BE2C (cell line): ENCODE measurements around the gene HDAC1.
A peak's percentile ranks its signal among the peaks of the same experiment; 100 is the strongest.

Experiments used
- DNase-seq: peaks from one replicate; pipeline ENCODE4 v3.0.0-alpha.2; 2020
- H3K27me3 ChIP-seq: fragments of 250-450 bp; sonication (Bioruptor Pico); 2 replicates; pipeline ENCODE4 v1.5.1; 2020; ENCODE audit warnings: mild to moderate bottlenecking
- H3K36me3 ChIP-seq: fragments of 250-450 bp; sonication (Bioruptor Pico); 2 replicates; pipeline ENCODE4 v1.5.1; 2020; ENCODE audit warnings: mild to moderate bottlenecking
- H3K4me1 ChIP-seq: fragments of 250-450 bp; sonication (Bioruptor Pico); 2 replicates; pipeline ENCODE4 v1.5.1; 2020
- H3K4me3 ChIP-seq: 2 replicates; pipeline ENCODE4 v1.5.1; 2011; ENCODE audit warnings: low read depth, low read length
- H3K9me3 ChIP-seq: fragments of 250-450 bp; sonication (Bioruptor Pico); 2 replicates; pipeline ENCODE4 v1.5.1; 2020
- TF ChIP-seq, protein P1 (sequence below): IDR thresholded peaks from 2 replicates; pipeline ENCODE4 v1.5.1; 2012; ENCODE audit warnings: mild to moderate bottlenecking, low read depth, low read length

HDAC1 gene

DNA sequence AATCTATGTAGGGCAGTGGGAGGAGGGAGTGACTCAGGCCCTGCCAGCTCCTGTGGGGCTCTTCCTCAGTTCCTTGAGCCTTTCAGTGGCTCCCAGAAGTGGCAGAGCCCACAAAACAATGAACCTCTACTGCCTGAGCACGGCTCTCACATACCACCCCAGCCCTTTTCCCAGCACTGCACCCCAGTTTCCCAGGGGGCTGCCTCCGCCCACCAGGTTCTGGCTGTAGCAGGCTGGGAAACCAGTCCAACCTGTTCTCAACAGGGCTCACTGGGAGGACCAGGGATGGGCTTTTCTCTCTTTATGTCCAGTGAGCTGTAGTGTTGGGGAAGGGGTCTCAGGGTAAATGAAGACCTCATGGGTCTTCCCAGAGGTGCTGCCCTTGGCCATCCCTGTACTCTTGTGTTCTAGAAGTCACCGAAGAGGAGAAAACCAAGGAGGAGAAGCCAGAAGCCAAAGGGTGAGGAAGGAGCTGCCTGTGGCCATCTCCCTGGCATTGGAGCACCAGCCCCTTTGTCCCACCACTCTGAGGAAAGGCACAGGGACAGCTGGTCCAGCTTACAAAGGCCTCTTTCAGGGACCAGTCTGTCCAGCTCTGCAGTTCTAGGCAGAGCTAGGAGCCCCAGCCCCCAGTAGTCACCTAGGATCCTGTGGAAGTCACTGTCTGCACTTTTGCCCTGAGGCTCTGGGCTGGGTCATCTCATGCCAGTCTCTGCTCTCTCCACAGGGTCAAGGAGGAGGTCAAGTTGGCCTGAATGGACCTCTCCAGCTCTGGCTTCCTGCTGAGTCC, 40.6 kb downstream of the HDAC1 start:
- Histone ChIP-seq H3K4me3 (no peak overlapping the region), H3K9me3 (no peaks in the 10 kb centered on the region), H3K27me3 (no peaks in the 10 kb centered on the region), H3K36me3 (peaks cover 21% of the 10 kb centered on the region), H3K4me1 (no peaks in the 10 kb centered on the region)
- TF ChIP-seq, protein P1, sequence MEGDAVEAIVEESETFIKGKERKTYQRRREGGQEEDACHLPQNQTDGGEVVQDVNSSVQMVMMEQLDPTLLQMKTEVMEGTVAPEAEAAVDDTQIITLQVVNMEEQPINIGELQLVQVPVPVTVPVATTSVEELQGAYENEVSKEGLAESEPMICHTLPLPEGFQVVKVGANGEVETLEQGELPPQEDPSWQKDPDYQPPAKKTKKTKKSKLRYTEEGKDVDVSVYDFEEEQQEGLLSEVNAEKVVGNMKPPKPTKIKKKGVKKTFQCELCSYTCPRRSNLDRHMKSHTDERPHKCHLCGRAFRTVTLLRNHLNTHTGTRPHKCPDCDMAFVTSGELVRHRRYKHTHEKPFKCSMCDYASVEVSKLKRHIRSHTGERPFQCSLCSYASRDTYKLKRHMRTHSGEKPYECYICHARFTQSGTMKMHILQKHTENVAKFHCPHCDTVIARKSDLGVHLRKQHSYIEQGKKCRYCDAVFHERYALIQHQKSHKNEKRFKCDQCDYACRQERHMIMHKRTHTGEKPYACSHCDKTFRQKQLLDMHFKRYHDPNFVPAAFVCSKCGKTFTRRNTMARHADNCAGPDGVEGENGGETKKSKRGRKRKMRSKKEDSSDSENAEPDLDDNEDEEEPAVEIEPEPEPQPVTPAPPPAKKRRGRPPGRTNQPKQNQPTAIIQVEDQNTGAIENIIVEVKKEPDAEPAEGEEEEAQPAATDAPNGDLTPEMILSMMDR: no peak
- DNase-seq: no peak

DNA sequence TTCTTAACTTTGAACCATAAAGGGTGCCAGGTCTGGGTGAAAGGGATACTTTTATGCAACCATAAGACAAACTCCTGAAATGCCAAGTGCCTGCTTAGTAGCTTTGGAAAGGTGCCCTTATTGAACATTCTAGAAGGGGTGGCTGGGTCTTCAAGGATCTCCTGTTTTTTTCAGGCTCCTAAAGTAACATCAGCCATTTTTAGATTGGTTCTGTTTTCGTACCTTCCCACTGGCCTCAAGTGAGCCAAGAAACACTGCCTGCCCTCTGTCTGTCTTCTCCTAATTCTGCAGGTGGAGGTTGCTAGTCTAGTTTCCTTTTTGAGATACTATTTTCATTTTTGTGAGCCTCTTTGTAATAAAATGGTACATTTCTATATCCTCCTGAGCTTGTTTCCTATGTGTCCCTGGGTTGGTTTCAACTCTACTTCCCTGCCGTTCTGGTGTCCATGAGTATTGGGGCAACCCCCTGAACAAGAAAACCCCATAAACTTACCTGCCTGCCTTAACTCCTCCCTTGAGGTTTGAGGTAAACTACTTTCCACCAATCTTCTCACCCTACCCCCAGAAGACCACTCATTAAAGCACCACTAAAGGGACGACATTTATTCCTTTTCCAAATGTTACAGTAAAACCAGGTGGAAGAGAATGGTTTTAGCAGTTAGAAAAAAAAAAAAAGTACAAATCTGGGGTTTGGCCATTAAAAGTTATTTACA, 41.5 kb downstream of the HDAC1 start:
- DNase-seq: no peak
- H3K9me3 ChIP-seq: no peaks in the 10 kb centered on the region
- peaks cover 18% of the 10 kb centered on the region for H3K36me3 ChIP-seq
- TF ChIP-seq, protein P1: no peak
- no peaks in the 10 kb centered on the region for H3K4me1 ChIP-seq
- no peaks in the 10 kb centered on the region for H3K27me3 ChIP-seq
- H3K4me3 ChIP-seq: no peak overlapping the region

DNA sequence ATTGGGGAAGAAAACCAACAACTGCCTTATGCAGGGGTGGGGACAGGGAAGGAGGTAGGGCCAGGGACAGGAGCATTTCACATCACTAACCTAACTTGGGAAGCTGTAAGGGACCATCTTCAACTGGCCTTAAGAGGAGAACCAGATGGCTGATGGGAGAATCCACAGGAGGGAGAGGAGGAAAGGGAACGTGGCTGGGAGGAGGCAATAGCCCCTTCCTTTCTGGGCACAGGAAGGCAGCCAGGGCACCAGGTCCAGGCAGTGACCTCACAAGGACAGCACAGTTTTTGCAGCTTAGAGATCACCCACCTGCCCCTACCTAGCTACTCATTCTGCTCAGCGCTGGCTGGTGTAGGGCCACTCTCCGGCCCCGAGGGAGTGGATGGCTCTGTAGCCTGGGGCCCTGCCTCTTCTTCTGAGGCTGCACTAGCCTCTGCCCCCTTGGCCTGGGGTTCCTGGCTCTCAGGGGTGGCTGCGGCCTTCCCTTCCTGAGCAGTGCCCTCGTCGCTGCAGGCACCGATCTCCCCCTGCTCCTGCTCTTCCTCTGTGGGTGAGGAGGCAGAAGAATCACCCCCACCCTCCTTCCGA, 42.5 kb downstream of the HDAC1 start:
- Histone ChIP-seq H3K9me3 (no peaks in the 10 kb centered on the region), H3K4me1 (no peaks in the 10 kb centered on the region), H3K4me3 (peak overlapping the region; percentile 66), H3K27me3 (no peaks in the 10 kb centered on the region), H3K36me3 (peaks cover 11% of the 10 kb centered on the region)
- DNase-seq: no peak
- TF ChIP-seq, protein P1: no peak

DNA sequence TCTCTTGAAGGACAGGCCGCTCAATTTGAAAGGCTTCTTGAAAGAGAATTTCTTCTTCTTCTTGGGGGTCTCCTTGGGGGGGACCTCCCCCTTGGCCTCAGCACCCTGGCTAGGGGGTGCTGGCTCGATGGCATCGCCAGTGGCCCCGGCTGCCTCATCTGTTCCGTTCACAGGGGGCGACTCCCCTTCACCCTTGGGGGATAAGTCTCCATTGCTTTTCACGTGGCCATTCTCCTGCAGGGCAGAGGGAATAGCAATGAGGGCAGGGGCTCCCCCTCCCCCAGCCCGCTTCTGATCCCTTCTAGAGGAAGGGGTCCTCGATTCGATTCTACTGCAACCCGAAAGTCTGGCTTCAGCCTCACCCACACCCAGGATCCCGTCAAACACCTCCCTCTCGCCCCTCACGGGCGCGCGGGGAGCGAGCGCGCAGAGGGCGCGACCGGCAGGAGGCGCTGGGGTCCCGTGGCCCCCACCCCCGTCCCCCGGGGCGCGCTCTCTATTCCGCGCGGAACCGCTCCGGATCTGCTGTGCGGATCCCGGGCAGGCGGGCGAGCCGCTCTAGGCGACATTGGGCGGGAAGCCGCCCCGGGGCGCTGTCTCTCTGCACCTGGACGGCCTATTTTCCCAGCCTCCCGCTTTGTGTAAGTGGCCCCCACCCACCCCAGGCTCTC, 43.1 kb downstream of the HDAC1 start:
- TF ChIP-seq, protein P1: peak; percentile 51
- peaks cover 11% of the 10 kb centered on the region for H3K36me3 ChIP-seq
- H3K4me3 ChIP-seq: peak overlapping the region; percentile 66
- no peaks in the 10 kb centered on the region for H3K4me1 ChIP-seq
- DNase-seq: peak; percentile 62
- H3K27me3 ChIP-seq: no peaks in the 10 kb centered on the region
- H3K9me3 ChIP-seq: no peaks in the 10 kb centered on the region

DNA sequence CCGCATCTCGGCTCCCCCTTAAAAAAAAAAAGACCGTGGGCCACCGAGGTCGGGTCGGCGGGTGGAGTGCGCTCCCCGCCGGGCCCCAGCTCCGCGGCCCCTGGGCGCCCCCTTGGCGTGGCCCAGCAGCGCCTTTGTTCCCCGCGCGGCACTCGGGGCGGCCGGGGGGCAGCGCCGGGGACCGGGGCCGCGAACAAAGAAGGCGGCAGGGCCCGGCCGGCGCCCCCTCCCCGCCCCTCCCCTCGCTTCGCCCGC, 43.6 kb downstream of the HDAC1 start:
- no peaks in the 10 kb centered on the region for H3K4me1 ChIP-seq
- no peak for DNase-seq
- peaks cover 11% of the 10 kb centered on the region for H3K36me3 ChIP-seq
- peak overlapping the region; percentile 66 for H3K4me3 ChIP-seq
- no peaks in the 10 kb centered on the region for H3K9me3 ChIP-seq
- H3K27me3 ChIP-seq: no peaks in the 10 kb centered on the region
- TF ChIP-seq, protein P1: no peak
